Activated T-helper 9 cell treated with anti-CD3 and anti-CD28 coated beads, Interleukin-2, amount 50 U/mL, for 16 hours (primary cell): ENCODE results near the gene CLTB.
"Not testable (repeated sequence)": the region's sequence is repeated elsewhere in the genome, so short reads cannot be mapped to it uniquely, and the experiment has no call there.

Source experiments
- DNase-seq: peaks from one replicate; pipeline ENCODE4 v3.0.0-alpha.2; 2020; ENCODE audit warnings: low read depth

The CLTB gene

DNA sequence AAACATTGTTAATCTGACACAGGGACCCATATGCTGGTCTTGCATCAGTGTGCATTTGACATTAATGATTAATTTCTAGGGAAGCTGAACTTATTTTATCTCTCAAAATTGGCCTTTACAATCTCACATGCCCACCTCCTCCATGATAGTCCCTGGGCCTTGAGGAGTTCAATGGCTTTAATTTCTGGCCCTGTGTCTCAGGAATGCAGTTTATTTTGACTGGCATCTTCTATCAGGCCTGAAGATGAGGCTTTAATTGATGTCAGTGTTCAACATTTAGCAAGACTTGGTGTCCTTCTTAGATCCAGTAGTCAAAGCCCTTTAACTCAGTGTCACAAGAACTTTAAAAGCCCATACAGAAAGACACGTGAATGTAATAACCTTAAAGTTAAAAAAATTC, 10.5 kb upstream of the CLTB start:
- DNase-seq, result no peak

DNA sequence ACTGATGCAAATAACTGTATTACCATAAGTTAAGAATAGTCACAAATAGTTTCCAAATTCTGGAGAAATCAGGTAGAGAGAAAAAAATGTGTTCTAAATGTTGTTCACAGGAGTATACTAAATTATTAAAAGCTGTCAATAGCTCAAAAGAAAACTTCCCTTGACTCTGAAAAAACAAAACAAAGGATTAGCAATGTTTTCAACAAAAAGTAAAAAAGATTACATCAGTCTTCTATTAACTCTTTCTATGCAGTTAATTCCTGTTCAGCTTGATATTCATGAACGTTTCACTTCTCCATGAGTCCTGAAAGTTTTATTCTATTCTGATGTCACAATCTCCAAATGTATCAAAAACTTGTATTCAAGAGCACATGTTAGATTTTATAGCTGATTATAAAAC, 9.5 kb upstream of the CLTB start:
- no peak for DNase-seq

DNA sequence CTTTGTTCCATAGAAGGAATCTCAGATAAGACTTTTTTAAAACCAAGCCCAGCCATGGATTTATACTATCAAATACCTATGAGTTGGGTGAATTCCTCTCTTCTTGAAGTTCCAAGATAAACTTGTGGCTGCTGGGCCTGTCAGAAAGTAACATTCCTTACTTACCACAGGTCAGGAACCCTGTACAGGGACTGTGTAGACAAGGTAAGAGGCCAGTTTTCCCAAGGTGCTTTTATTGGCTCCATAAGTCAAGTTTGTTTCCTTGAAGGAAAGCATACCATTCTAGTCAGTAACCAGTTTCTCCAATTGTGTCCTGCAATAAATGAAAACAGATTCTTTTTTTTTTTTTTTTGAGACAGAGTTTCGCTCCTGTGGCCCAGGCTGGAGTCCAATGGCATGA, 8.8 kb upstream of the CLTB start:
- no peak for DNase-seq

DNA sequence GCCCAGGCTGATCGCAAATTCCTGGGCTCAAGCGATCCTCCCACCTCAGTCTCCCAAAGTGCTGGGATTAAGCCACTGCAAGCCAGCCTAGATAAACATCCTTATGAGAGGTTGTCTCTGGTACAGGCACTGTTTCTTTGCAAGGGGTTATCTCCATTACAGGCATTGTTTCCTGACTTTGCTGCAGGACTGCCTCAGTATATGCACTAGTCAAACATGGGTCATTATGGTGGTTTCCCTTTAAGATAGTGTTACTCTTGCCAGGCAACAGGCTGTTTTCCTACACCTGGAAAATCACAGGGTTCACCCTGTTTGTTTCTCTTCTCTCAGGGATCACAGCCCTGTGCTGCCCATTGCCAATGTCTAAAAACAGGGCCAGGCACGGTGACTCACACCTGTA, 7.8 kb upstream of the CLTB start:
- DNase-seq, result no peak

DNA sequence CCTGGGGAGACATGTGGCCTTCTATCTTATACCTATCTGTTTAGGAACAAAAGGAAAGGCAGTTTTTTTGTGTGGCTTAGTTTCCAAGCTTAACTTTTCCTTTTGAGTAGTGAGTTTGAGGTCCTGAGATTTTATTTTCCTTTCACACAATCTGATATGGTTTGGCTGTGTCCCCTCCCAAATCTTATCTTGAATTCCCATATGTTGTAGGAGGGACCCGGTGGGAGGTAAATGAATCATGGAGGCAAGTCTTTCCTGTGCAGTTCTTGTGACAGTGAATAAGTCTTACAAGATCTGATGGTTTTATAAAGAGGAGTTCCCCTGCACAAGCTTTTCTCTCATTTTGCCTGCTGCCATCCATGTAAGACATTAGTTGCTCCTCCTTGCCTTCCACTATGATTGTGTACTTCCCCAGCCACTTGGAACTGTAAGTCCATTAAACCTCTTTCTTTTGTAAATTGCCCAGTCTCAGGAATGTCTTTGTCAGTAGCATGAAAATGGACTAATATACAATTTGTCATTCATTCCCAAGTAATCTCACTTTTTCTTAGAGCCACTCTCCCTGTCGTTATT, 4.7 kb upstream of the CLTB start:
- no peak for DNase-seq

DNA sequence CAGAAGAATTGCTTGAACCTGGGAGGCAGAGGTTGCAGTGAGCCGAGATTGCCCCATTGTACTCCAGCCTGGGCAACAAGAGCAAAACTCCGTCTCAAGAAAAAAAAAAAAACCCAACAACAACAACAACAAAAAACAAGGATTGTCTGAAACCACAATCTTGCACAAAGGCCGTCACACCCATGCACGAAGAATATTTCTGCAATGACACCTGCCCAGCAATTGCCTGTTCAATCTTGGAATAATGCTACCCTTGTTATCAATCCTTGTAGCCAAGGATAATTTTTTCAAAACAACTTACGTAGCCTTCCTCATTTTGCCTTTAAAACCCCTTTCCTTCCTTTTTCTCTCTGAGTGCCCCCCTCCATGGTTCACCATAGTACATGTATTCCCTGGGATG, 3.7 kb upstream of the CLTB start:
- no peak for DNase-seq

DNA sequence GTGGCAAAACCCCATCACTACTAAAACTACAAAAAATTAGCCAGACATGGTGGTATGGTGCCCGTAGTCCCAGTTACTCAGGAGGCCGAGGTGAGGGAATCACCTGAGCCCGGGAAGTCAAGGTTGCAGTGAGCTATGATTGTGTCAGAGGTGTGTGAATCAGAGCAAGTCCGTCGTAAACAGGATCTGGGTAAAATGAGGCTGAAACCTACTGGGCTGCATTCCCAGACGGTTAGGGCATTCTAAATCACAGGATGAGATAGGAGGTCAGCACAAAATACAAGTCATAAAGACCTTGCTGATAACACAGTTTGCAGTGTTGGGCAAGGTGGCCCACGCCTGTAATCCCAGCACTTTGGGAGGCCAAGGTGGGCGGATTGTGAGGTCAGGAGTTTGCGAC, 1.9 kb upstream of the CLTB start:
- DNase-seq, result no peak

DNA sequence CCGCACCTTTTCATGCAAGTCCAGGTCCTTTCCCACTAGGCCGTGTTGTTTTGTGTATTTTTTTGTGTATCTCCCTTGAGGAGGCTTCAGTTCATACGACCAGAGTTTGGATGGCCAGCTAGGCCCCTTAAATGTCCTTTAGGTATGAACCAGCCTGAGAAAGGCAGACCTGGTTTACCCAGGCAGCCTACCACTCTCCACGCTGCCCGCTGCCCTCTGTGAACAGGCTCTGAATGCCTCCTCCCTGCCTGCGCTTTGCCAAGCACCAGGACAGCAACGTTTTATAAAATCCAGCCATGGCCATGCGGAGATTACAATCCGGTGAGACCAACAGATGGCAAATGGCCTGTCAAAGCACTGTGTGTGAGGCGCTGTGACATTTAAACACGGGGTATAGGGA, 626 bp upstream of the CLTB start:
- no peak for DNase-seq

DNA sequence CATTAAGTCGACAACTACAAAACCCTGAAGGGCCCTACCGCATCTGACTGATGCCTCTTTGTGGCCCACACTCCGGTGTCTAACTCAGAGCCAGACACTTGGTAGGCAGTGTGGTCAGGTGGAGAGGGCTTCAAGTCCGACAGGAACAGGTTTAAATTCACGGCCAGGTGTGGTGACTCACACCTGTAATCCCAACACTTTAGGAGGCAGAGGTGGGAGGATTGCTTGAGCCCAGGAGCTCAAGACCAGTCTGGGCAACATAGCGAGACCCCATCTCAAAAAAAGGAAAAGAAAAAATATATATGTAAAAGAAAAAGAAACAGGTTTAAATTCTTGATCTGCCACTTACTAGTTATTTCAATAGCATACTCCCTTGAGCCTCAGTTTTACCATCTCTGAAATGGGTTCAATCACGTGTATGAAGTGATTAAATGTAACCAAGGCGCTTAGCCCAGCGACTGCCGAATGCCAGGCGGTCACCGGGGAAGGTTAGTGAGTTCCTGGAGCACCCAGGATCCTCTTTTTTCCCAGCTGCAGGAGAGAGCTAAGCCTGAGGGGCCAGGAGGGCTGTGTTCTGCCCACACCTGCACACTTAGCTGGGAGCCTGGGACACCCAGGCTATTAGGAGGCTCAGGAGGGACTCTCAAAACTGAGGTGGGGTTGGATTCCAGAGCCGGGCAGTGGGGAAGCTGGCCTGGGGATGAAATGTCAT, 943 bp downstream of the CLTB start:
- DNase-seq, result no peak

DNA sequence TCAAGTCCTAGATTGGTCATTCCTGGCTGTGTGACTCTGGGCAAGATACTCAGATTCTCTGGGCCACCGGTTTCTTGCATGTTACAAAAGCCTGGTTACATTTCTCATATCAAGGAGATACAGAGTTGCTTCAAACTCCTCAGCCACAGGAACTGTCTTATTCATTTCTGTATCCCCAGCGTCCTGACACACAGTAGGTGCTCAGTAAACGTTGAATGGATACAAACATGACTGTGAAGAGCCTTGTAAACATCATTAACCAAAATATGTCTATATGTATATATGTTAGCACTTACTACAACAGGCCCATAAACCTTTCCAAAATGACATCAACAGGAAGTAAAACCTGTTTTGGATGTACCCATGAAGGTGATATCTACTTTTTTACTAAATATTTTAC, 1.6 kb downstream of the CLTB start:
- no peak for DNase-seq

DNA sequence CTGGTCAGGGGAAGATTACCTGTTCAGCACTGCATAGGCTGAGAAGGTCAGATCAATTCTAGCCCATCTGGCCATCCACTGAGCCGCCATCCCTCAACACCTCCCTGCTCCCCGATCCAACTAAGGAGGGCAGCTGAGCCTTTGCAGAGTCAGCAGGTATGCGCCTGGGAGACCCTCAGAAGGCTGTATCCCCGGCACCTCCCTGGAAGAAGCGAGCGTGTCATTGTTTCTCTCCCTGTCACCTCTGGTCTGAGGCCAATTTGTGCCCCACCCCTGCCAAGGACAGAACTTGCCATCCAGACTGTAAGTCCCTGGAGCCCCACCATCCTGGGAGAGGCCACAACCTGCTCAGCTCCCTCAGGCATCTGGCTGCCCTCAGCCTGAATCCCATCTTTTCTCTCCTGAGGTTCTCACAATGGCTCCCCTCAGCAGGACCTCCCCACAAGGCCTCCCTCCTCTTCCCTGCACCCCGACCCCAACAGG, 2.6 kb downstream of the CLTB start:
- no peak for DNase-seq

DNA sequence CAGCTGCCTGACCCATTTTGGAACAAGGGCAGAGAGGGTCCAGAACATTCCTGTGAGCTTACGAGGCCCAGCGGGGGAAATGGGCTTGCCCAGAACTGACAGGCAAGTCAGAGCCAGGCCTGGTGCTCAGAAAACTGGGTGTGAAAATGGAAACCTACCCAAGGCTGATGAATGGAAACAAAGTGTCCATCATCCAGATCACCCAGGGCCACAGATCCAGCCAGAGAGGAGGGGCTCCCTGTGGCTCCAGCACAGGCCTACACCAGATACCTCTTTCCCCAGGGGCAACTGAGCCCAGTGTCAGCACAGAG, 3.1 kb downstream of the CLTB start:
- DNase-seq, result no peak

DNA sequence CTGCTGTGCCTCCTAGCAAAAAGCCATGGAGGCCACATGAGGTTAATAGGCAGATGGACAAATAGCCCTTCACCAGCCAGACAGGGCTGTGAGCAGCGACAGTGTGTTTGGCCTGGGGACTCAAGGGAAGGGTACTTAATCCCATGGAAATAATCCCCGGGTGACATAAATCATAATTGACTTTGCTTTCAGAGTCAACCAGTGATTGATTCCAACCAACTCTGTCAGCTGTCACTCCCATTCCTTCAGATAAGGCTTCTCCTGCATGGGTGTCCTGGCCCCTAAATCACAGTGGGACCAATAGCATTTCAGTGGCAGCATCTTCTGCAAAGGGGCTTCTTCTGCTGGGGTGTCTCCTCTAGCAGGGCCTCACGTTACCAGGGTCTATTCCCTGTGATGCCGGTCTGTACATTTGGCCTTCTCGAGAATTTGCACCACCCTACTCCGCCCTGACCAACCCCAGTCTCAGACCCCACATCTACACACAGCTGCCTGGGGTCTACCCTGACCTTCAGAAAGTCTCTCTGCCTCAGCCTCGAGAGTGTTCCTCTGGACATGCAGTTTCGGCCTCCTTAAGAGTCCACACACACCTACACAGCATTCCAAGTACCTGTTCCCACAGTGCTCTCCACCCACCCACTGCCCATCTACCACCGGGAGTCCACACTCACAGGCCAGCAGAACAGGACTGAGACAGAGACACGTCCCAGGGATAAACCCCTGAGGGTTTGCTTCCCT, 3.7 kb downstream of the CLTB start:
- no peak for DNase-seq

DNA sequence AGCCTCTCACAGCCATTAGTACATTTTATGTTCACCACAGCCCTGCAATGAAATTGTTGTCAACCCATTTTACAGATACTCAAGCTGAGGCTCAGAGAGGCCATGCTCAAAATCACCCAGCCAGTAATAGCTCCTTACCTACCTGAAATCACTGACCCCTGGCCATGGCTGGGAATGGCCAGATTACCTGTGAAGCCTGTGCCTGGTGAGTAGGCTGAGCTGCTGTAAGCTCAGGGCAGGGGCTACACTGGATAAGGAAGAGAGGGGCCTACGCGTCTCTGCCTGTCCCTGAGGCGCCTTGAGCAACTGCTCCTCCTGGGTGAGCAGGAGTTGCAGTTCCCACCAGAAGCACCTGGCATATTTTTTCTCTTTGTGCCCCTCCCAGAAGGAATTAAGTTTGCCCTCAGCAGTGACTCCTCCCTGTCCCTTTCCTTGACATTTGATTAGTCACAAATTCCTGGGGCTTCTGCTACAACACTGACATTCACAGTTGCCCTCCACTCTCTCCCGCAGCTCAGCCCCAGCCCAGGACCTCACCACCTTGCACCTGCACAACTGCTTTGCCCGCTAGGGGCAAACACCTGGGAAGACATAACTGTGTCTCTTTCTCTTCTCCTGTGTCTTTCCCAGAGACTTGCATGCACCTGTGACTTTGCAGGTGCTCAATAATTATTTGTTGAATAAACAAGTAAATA, 5.7 kb downstream of the CLTB start:
- no peak for DNase-seq

DNA sequence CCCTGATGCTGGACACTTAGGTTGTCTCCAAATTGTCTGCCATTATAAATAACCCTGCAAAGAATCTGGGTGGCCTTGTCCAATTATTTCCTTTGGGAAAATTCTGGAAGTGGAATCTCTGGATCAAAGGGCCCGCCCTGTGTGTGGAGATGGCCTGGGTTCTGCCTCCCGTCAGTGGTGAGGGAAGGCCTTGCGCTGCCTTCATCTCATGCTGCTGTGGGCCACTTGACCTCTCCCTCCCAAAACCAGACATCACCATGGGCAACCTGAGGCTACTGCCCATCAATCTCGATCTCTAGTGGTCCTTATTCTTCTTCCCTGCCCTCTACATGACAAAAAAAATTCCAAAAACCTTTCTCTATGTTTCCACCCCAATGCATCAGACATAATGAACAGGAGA, 6.6 kb downstream of the CLTB start:
- DNase-seq, result no peak

DNA sequence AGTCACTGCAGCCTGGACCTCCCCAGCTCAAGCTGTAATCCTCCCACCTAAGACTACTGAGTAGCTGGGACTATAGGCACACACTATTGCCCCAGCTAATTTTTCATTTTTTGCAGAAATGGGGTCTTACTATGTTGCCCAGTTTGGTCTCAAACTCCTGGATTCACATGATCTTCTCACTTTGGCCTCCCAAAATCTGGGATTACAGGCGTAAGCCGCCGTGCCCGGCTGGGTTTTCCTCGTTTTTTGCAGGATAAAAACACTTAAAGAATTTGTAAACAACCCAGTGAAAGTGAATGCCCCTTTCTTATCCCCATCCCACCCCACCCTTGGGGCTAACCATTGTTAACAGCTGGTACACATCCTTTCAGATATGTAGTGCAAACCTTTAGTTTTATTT, 7.7 kb downstream of the CLTB start:
- DNase-seq, result no peak

DNA sequence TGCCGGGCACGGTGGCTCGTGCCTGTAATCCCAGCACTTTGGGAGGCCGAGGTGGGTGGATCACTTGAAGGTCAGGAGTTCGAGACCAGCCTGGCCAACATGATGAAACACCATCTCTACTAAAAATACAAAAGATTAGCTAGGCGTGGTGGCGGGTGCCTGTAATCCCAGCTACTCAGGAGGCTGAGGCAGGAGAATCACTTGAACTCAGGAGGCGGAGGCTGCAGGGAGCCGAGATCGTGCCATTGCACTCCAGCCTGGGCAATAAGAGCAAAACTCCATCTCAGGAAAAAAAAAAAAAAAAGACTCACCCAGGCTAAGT, 8.1 kb downstream of the CLTB start:
- DNase-seq, result not testable (repeated sequence)

DNA sequence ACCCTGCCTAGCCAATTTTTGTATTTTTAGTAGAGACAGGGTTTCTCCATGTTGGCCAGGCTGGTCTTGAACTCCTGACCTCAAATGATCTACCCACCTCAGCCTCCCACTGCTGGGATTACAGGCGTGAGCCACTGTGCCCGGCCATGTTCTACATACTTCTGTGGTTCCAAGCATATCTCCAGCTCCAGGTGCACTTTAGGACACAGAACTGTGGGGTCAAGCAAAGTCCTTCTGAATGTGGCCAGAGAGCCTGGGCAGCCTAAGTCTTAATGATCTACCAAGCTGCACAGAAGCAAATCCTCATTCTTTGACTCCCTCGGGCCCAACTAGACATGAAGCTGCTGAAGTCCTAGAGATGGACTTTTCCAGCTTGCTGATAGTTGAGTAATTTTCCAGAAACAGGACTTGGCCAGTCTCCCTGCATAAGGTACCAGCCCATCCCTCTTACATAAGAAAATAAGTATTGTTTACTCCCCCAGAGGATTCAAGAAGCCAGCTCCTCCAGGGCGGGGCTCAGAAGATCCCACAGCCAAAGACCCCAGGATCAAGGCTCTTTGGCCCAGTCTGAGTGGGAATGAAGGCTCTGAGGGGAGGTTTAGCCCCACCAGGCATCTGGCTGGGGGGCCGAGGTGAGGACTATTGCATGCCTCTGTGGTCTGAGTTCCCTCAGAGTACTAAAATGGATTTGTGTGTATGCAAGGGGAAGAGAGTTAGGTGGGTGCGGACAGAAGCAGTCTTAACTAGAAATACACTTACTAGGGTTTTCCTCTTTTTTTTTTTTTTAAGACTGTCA, 8.7 kb downstream of the CLTB start:
- no peak for DNase-seq

DNA sequence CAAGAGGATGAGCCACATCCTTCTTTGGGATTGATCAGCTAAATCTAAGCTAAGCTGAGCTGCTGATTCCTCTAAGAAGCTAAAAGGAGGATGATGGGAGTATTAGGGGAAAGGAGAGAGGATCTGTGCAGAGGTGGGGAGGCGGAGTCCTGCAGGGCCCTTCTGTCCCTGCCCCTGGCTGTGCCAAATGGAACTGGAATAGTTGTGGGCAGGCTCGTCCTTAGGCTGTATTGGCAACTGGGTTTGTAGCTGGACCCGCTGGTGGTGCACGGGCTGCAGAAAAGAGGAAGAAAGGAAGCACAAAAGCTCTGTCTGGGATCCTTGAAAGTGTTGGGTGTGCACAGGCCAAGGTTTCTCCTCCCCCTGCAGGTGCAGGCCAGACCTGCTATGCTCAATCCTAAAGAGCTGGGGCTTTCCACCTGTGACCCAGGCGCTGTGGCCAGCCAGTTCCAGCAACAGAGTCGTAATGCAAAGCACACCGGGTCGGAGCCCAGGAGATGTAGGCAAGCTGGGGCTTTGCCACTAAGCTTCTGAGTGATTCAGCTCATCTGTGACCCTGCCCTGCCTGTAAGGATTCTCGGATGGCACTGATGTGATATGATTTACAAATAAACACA, 9.8 kb downstream of the CLTB start:
- DNase-seq, result no peak

DNA sequence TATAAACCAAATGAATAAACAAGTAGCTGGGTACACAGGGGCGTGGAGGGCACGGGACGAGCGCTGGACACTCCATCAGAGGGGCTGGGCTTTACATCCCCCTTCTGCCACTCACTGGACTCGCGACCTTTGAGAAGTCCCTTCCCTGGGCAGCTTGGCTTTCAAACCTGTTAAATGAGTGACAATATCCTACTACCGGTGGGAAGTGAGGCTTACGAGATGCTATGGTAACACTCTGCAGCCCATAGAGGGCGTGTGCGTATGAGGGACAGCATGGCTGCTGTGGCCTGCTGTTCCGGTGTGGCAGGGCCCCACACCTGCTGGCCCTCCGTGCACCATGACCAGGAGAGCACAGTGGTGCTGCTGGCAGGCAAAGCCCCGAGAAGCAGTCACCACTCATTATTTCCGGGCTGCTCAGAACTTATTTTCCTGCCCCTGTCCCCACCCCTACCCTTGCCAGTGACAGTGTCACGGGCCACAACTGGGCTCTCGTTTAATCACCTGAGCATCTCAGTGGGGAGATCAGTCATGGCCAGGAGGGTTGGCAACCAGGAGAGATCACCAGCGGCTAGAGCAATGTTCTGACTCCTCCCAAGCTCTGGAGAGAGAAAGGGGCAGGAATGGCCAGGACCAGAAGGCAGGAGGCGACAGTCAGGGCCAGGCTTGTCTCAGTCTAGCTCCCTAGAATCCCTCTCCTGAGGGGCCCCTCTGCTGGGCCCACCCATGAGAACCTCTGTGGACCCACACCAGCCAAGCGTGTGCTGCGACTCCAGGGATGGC, 10.5 kb downstream of the CLTB start:
- DNase-seq, result no peak
